ENCODE results near the gene MANEA.
A peak's percentile ranks its signal among the peaks of the same experiment; 100 is the strongest.
"Not testable (repeated sequence)": the region's sequence is repeated elsewhere in the genome, so short reads cannot be mapped to it uniquely, and the experiment has no call there.

Gene MANEA

DNA sequence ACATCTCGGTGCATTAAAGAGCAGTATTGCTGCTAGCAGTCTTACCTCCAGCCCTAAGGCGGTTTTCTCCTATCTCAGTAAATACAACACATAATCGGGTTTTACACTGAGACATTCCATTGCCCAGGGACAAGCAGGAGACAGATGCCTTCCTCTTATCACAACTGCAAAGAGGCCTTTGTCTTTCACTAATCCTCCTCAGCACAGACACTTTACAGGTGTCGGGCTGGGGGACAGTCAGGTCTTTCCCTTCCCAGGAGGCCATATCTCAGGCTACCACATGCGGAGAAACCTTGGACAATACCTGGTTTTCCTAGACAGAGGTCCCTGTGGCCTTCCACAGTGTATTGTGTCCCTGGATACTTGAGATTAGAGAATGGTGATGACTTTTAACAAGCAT is 16.4 kb upstream of the MANEA start:
- H3K4me3 ChIP-seq (ENCODE audit: low read length); H3K27me3 ChIP-seq (ENCODE audit: insufficient read depth, low read length); H3K36me3 ChIP-seq (ENCODE audit: insufficient read depth, low read length); H2AFZ ChIP-seq (ENCODE audit: low read depth, low read length); H3K4me1 ChIP-seq (ENCODE audit: insufficient read depth, low read length); H3K9me3 ChIP-seq (ENCODE audit: low read length): not testable (repeated sequence)

DNA sequence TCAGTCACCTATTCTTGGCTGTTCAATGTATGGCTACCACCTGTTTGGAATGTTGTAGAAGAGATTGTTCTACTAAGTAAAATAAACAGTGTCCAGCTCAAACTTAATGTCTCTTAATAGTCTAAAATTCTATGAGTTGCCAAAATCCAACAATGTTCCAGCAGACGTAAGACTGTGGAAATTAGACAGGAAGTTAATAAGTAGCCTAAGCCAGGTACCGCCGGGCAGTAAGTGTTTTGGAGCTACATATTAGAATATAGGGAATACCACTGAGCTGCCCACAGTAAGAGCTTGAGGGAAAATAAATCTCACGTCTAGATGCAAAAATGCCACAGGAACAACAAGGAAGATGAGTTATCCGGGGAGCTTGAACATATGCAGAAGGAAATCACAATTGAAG is 7.8 kb upstream of the MANEA start:
- Histone ChIP-seq H3K36me3 (ENCODE audit: insufficient read depth, low read length) (no peaks in the 10 kb centered on the region), H3K27me3 (ENCODE audit: insufficient read depth, low read length) (no peaks in the 10 kb centered on the region), H3K9me3 (ENCODE audit: low read length) (no peaks in the 10 kb centered on the region), H3K4me3 (ENCODE audit: low read length) (no peak overlapping the region), H2AFZ (ENCODE audit: low read depth, low read length) (no peak overlapping the region), H3K4me1 (ENCODE audit: insufficient read depth, low read length) (peaks cover 4% of the 10 kb centered on the region)

DNA sequence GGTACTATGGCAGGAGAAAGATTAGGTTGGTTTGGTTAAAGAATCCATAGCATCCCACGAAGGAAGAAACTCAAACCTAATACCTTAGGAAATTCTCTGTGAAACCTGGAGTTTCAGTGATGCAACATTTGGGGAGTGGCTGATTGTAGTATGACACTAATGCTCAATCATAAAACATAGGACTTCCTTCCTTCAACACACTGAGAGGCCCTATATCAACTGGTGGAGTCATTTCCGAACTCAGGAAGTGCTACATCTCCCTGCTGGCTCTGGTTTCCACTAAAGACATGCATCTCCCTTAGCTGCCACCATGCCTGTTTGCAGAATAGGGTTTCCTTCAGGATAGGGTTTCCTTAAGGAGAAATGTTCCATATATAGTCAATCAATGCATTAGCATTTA is 5.2 kb upstream of the MANEA start:
- Histone ChIP-seq H3K4me1 (ENCODE audit: insufficient read depth, low read length) (peaks cover 19% of the 10 kb centered on the region), H3K4me3 (ENCODE audit: low read length) (no peak overlapping the region), H3K9me3 (ENCODE audit: low read length) (no peaks in the 10 kb centered on the region)

DNA sequence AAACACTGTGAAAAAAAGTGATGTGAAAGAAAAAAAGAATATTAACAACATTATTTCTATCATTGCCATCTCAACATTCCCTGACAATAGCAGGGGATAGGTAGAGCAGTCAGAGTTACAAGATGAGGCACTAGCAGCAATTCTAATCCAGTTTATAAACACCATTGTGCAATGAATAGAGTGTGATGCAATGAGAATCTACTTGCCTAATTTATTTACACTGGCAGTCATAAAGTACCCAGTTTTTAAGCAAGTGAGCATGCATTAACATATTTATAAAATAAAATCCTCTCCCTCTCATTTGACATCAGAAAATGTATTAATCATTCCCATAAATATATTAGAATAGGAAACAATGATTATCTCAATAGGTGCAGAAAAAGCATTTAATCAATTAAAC is 2.5 kb upstream of the MANEA start:
- Histone ChIP-seq H3K4me3 (ENCODE audit: low read length) (peak overlapping the region; percentile 97), H2AFZ (ENCODE audit: low read depth, low read length) (peak overlapping the region; percentile 50), H3K27me3 (ENCODE audit: insufficient read depth, low read length) (no peaks in the 10 kb centered on the region), H3K9me3 (ENCODE audit: low read length) (no peaks in the 10 kb centered on the region), H3K4me1 (ENCODE audit: insufficient read depth, low read length) (peaks cover 27% of the 10 kb centered on the region), H3K36me3 (ENCODE audit: insufficient read depth, low read length) (no peaks in the 10 kb centered on the region)

More for the DNA sequence above, 5.2 kb upstream of the MANEA start:
- no peaks in the 10 kb centered on the region for H3K27me3 ChIP-seq (ENCODE audit: insufficient read depth, low read length)
- no peaks in the 10 kb centered on the region for H3K36me3 ChIP-seq (ENCODE audit: insufficient read depth, low read length)
- no peak overlapping the region for H2AFZ ChIP-seq (ENCODE audit: low read depth, low read length)

DNA sequence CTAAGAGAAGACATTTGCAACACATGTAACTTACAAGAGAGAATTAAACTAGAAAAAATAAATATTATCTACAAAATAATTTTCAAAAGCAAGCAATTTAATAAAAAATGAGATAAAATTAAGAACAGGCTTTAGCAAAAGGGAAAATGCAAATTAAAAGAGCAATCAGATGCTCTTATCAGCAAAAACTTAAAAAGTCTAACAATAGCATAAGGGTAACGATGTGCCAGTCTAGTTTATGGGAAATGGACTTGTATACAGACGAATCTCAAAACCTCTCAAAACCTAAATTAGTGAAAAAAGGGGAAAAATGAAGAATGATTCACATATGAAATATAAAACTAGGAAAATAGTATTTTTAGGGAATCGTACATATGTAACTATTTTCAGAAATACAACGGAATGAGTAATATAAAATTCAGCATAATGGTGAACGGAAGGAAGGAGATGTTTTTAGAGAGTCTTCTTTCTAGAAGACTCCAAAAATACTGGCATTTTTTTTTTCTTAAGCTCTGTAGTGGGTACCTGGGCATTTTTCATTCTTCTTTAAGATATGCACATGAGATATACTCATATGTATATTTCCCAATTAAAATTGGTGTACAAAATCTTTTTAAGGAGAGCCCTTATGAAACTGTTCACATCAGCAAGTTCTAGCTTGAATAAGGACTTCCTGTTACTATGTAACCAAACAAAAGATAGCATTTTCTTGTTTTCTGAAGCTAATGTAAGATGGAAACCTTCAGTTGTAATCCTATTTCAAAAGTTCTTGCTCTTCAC is 927 bp upstream of the MANEA start:
- Histone ChIP-seq H3K4me1 (ENCODE audit: insufficient read depth, low read length) (peaks cover 27% of the 10 kb centered on the region), H3K9me3 (ENCODE audit: low read length) (no peaks in the 10 kb centered on the region), H3K4me3 (ENCODE audit: low read length) (peak overlapping the region; percentile 97), H3K27me3 (ENCODE audit: insufficient read depth, low read length) (no peaks in the 10 kb centered on the region), H2AFZ (ENCODE audit: low read depth, low read length) (peak overlapping the region; percentile 81), H3K36me3 (ENCODE audit: insufficient read depth, low read length) (no peaks in the 10 kb centered on the region)

DNA sequence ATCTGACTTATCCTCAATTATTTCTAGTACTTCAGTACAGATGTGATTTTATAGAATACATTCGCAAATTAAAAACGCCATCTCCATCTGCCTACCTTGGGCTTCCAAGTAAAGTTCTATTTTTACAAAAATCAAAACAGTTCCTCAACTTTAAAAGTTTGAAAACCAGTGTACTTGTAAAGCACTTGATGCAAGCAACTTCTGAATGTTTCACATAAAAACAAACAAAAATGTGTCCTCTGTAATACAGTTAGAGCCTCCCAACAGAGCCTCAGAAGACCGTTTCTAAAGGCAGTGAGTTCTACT is 384 bp upstream of the MANEA start:
- no peaks in the 10 kb centered on the region for H3K36me3 ChIP-seq (ENCODE audit: insufficient read depth, low read length)
- peak overlapping the region; percentile 81 for H2AFZ ChIP-seq (ENCODE audit: low read depth, low read length)
- H3K4me1 ChIP-seq (ENCODE audit: insufficient read depth, low read length): peaks cover 27% of the 10 kb centered on the region
- H3K4me3 ChIP-seq (ENCODE audit: low read length): peak overlapping the region; percentile 97
- H3K27me3 ChIP-seq (ENCODE audit: insufficient read depth, low read length): no peaks in the 10 kb centered on the region
- no peaks in the 10 kb centered on the region for H3K9me3 ChIP-seq (ENCODE audit: low read length)

DNA sequence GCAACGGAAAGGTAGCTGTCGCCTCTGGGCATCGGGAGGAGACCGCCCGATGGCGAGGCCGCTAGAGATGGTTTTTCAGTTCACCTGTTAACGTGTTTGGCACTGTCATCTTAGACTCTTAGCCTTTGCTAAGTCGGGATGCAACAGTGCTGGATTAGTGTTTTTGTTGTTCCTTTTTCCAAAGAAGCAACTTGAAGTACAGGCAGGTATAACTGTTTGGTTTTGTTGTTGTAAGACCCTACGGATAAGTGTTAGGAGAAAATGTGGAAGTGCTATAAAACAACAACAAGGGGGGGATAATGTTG is 723 bp downstream of the MANEA start:
- H3K9me3 ChIP-seq (ENCODE audit: low read length): no peaks in the 10 kb centered on the region
- no peaks in the 10 kb centered on the region for H3K27me3 ChIP-seq (ENCODE audit: insufficient read depth, low read length)
- peak overlapping the region; percentile 97 for H3K4me3 ChIP-seq (ENCODE audit: low read length)
- peak overlapping the region; percentile 81 for H2AFZ ChIP-seq (ENCODE audit: low read depth, low read length)
- H3K36me3 ChIP-seq (ENCODE audit: insufficient read depth, low read length): no peaks in the 10 kb centered on the region
- peaks cover 27% of the 10 kb centered on the region for H3K4me1 ChIP-seq (ENCODE audit: insufficient read depth, low read length)

DNA sequence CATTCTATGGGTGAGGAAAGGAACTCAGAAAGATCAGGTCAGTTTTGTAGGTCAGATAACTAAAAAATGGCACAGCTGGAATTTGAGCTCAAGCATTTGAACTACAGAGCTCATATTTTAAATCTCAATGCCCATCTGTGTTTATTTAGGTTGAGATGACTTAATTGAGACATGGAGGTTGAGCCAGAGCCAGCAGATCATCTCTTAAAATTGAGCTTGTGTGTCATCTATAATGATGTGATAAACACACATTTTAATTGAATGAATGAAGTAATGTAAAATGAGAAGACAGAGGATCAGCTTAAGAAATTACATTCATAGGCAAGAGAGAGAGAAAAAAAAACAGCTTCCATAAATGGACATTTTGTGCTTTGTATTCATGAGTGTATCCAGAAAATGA is 3.7 kb downstream of the MANEA start:
- no peaks in the 10 kb centered on the region for H3K27me3 ChIP-seq (ENCODE audit: insufficient read depth, low read length)
- no peaks in the 10 kb centered on the region for H3K36me3 ChIP-seq (ENCODE audit: insufficient read depth, low read length)
- no peaks in the 10 kb centered on the region for H3K9me3 ChIP-seq (ENCODE audit: low read length)
- peaks cover 8% of the 10 kb centered on the region for H3K4me1 ChIP-seq (ENCODE audit: insufficient read depth, low read length)
- H2AFZ ChIP-seq (ENCODE audit: low read depth, low read length): no peak overlapping the region
- no peak overlapping the region for H3K4me3 ChIP-seq (ENCODE audit: low read length)

DNA sequence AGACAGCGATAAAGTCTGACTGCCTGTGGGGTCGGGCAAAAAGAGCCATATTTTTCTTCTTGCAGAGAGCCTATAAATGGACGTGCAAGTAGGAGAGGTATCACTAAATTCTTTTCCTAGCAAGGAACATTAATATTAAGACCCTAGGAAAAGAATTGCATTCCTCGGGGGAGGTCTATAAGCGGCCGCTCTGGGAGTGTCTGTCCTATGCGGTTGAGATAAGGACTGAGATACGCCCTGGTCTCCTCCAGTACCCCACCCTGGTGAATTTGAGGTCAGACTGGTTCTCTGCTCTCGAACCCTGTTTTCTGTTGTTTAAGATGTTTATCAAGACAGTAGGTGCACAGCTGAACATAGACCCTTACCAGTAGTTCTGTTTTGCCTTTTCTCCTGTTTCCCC is 6.9 kb downstream of the MANEA start:
- H3K4me1 ChIP-seq (ENCODE audit: insufficient read depth, low read length); H2AFZ ChIP-seq (ENCODE audit: low read depth, low read length); H3K36me3 ChIP-seq (ENCODE audit: insufficient read depth, low read length); H3K27me3 ChIP-seq (ENCODE audit: insufficient read depth, low read length); H3K9me3 ChIP-seq (ENCODE audit: low read length); H3K4me3 ChIP-seq (ENCODE audit: low read length): not testable (repeated sequence)

DNA sequence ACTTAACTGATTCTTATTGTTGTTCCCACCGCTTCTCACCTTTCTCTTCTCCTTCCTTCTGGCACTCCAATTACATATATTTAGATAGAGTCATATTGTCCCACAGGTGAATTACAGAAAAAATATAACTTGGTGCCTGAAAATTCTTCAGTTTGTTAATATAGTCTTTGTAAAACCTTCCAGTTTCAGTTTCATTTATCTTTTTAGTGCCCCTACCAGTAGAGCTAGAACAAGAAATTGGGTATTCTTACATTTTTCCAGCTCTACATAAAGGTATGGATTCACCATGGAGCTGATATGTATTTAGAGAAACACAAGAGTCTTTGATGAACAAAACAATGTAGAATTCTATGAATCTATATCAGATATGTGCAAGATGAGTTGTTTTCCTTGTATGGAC is 10.7 kb downstream of the MANEA start:
- Histone ChIP-seq H3K36me3 (ENCODE audit: insufficient read depth, low read length) (peaks cover 3% of the 10 kb centered on the region), H3K27me3 (ENCODE audit: insufficient read depth, low read length) (no peaks in the 10 kb centered on the region), H3K4me3 (ENCODE audit: low read length) (no peak overlapping the region)

DNA sequence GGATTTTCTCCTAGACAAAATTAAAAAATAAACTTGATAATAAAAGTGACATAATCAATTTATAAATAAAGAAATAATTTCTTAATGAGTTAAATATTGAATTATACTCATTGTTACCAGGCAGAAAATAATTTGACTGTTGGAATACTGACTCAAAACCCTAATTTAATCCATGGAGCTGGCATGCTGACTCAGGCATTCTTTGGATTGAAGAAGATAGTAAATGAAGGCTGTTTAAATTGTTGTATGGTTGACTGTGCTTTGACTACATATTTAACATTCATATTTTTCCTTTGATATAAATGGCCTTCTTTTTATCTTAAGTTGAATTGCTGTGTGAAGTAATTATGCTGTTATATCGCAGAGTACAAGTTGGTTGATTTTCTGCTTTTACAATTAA is 11.7 kb downstream of the MANEA start:
- Histone ChIP-seq H3K36me3 (ENCODE audit: insufficient read depth, low read length) (peaks cover 3% of the 10 kb centered on the region), H3K4me3 (ENCODE audit: low read length) (no peak overlapping the region), H3K4me1 (ENCODE audit: insufficient read depth, low read length) (no peaks in the 10 kb centered on the region), H2AFZ (ENCODE audit: low read depth, low read length) (no peak overlapping the region), H3K27me3 (ENCODE audit: insufficient read depth, low read length) (no peaks in the 10 kb centered on the region), H3K9me3 (ENCODE audit: low read length) (no peaks in the 10 kb centered on the region)

More for the DNA sequence above, 10.7 kb downstream of the MANEA start:
- no peaks in the 10 kb centered on the region for H3K4me1 ChIP-seq (ENCODE audit: insufficient read depth, low read length)
- H3K9me3 ChIP-seq (ENCODE audit: low read length): no peaks in the 10 kb centered on the region
- H2AFZ ChIP-seq (ENCODE audit: low read depth, low read length): no peak overlapping the region

DNA sequence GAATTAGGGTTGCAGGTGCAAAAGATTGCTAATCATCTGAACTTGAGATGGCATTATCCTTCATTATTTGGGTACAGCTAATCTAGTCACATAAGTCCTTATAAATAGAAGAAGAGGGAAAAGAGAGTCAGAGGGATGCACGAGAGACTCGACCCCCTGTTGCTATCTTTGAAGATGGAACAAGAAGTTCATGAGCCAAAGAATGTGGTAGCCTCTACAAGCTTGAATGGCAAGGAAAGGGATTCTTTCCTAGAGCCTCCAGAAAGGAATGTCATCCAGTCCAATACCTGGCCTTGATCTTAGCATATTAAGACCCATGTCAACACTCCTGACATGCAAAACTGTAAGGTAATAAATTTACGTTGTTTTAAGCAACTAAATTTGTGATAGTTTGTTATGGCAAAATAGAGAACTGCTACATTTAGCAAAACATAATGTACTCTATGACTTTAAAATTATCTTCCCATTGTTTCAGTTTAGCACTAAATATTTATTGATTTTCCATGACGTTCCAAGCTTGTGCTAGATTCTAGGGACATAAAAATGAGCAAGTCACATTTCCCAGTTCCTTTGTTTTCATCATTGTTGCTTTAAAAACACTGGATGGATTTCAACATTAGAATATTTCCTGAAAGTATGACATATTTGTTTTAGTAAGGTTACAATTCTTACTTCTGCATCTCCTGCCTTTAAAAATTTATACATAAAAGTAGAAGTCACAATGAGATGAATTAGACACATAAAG is 12.7 kb downstream of the MANEA start:
- Histone ChIP-seq H2AFZ (ENCODE audit: low read depth, low read length) (no peak overlapping the region), H3K4me3 (ENCODE audit: low read length) (no peak overlapping the region), H3K36me3 (ENCODE audit: insufficient read depth, low read length) (peaks cover 3% of the 10 kb centered on the region), H3K9me3 (ENCODE audit: low read length) (no peaks in the 10 kb centered on the region), H3K27me3 (ENCODE audit: insufficient read depth, low read length) (no peaks in the 10 kb centered on the region), H3K4me1 (ENCODE audit: insufficient read depth, low read length) (no peaks in the 10 kb centered on the region)

DNA sequence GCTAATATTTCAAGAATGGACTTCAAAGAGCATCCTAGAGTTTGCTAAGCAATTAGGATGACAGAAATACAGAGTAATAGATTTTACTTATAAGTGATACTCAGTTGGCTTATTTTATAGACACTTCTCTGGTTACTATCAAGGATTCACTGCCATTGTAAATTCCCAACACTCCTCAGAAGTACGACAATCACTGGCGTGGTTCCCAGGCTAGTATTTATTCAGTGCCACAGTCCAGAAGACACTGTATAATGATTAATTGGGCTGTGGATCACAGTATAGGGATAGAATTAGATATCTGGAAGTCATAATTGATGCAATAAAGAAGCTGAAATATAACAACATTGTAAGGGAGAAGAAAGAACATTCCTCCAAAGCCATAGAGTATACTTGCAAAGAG is 15.7 kb downstream of the MANEA start:
- H3K4me1 ChIP-seq (ENCODE audit: insufficient read depth, low read length): no peaks in the 10 kb centered on the region
- H3K36me3 ChIP-seq (ENCODE audit: insufficient read depth, low read length): peaks cover 3% of the 10 kb centered on the region
- H3K4me3 ChIP-seq (ENCODE audit: low read length): no peak overlapping the region
- H3K9me3 ChIP-seq (ENCODE audit: low read length): no peaks in the 10 kb centered on the region
- H3K27me3 ChIP-seq (ENCODE audit: insufficient read depth, low read length): no peaks in the 10 kb centered on the region
- H2AFZ ChIP-seq (ENCODE audit: low read depth, low read length): no peak overlapping the region

DNA sequence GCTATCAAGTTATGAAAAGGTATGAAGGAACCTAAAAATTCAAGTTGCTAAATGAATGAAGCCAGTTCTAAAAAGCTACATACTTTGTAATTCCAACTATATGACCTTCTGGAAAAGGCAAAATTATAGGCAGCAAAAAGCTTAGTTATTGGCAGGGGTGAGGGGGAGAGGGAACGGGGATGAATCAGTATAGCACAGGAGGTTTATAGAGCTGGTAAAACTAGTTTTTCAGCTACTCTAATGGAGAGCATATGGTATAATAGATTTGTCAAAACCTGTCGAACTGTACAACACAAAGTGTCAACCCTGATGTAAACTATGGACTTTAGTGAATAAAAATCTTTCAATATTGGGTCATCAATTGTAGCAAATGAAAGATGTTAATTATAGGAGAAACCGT is 18.7 kb downstream of the MANEA start:
- H3K9me3 ChIP-seq (ENCODE audit: low read length): no peaks in the 10 kb centered on the region
- H3K4me1 ChIP-seq (ENCODE audit: insufficient read depth, low read length): no peaks in the 10 kb centered on the region
- H3K36me3 ChIP-seq (ENCODE audit: insufficient read depth, low read length): no peaks in the 10 kb centered on the region
- H3K27me3 ChIP-seq (ENCODE audit: insufficient read depth, low read length): no peaks in the 10 kb centered on the region
- H3K4me3 ChIP-seq (ENCODE audit: low read length): no peak overlapping the region
- H2AFZ ChIP-seq (ENCODE audit: low read depth, low read length): no peak overlapping the region
